Lower leg skin (tissue), 4 donors: ENCODE data around the gene G6PC2. TPM values are rescaled to one million over a fixed set of nuclear protein-coding genes. Genes with fewer than 3 reads are reported as not detected.
"Not testable (repeated sequence)": the region's sequence is repeated elsewhere in the genome, so short reads cannot be mapped to it uniquely, and the experiment has no call there.

ENCODE experiments used
- DNase-seq, 2 donors: peaks; one replicate each; pipeline ENCODE4 v3.0.0-alpha.2; 2019; ENCODE audit warnings: low spot score in 2 of 2
- H3K4me3 ChIP-seq: fragments of 200-600 bp; sonication (generic); 2 replicates; pipeline ENCODE4 v1.5.1; 2017; ENCODE audit warnings: mild to moderate bottlenecking, low read depth; ENCODE audit not compliant: poor library complexity, severe bottlenecking
- CTCF ChIP-seq, 3 donors: fragments of 450-650 bp; IDR thresholded peaks; one replicate each; pipeline ENCODE4 v1.5.1; 2016; ENCODE audit warnings: antibody characterized with exemption in 3 of 3, mild to moderate bottlenecking in 3 of 3, moderate library complexity in 2 of 3
- POLR2A ChIP-seq, 2 donors: fragments of 450-650 bp; IDR thresholded peaks; one replicate each; pipeline ENCODE4 v1.6.1; 2016 to 2017; ENCODE audit warnings: antibody characterized with exemption in 2 of 2, mild to moderate bottlenecking in 1 of 2, moderate library complexity in 1 of 2
- WGBS, 2 donors: methylation state at CpG; one replicate each; pipeline ENCODE4 v1.1.5; 2018; 5-methylcytosine and 5-hydroxymethylcytosine counted together
- intact Hi-C: fragments of 100-400 bp; cut with DNase I; formaldehyde crosslinking; loops from one replicate; pipeline ENCODE4 v1.15.0; 2023; ENCODE audit warnings: low total_unique reads
- total RNA-seq, 4 donors: library from RNA; depleted of rRNA; stranded (reverse); fragments of >200 nt; gene quantifications; one replicate each; pipeline ENCODE4 v1.1.0, GENCODE V29; 2016

The G6PC2 gene
- total RNA-seq, 4 donors from 2014 or later, result not detected

GRCh38 chr2:168858146-168858545 is 42.9 kb upstream of the G6PC2 start:
- TF ChIP-seq POLR2A (IDR thresholded peaks at IDR 0.05), result no peak
- no peak for TF ChIP-seq CTCF (IDR thresholded peaks at IDR 0.05)
- 96 to 99% methylated on average over 2 of the region's 2 CpGs for WGBS, 2 donors
- DNase-seq, result no peak
- intact Hi-C loops, result no loop called here
- no peak overlapping the region for H3K4me3 ChIP-seq

DNA sequence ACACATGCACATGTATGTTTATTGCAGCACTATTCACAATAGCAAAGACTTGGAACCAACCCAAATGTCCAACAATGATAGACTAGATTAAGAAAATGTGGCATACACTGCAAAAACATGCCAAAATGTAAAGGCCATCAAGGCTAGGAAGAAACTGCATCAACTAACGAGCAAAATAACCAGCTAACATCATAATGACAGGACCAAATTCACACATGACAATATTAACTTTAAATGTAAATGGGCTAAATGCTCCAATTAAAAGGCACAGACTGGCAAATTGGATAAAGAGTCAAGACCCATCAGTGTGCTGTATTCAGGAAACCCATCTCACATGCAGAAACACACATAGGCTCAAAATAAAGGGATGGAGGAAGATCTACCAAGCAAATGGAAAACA is 33.9 kb upstream of the G6PC2 start:
- H3K4me3 ChIP-seq, intact Hi-C loops, DNase-seq: not testable (repeated sequence)
- 97 to 100% methylated on average over 1 of the region's 1 CpG for WGBS, 2 donors

DNA sequence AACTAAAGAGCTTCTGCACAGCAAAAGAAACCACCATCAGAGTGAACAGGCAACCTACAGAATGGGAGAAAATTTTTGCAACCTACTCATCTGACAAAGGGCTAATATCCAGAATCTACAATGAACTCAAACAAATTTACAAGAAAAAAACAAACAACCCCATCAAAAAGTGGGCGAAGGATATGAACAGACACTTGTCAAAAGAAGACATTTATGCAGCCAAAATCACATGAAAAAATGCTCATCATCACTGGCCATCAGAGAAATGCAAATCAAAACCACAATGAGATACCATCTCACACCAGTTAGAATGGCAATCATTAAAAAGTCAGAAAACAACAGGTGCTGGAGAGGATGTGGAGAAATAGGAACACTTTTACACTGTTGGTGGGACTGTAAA is 30.7 kb upstream of the G6PC2 start:
- intact Hi-C loops, DNase-seq: not testable (repeated sequence)
- 100% methylated on average over 1 of the region's 1 CpG for WGBS, 2 donors

DNA sequence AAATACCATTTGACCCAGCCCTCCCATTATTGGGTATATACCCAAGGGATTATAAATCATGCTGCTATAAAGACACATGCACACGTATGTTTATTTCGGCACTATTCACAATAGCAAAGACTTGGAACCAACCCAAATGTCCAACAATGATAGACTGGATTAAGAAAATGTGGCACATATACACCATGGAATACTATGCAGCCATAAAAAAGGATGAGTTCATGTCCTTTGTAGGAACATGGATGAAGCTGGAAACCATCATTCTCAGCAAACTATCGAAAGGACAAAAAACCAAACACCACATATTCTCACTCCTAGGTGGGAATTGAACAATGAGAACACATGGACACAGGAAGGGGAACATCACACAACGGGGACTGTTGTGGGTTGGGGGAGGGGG is 30.3 kb upstream of the G6PC2 start:
- DNase-seq, H3K4me3 ChIP-seq, intact Hi-C loops: not testable (repeated sequence)
- 96 to 97% methylated on average over 4 of the region's 4 CpGs for WGBS, 2 donors

More for the DNA sequence above, 30.7 kb upstream of the G6PC2 start:
- H3K4me3 ChIP-seq, result not testable (repeated sequence)

DNA sequence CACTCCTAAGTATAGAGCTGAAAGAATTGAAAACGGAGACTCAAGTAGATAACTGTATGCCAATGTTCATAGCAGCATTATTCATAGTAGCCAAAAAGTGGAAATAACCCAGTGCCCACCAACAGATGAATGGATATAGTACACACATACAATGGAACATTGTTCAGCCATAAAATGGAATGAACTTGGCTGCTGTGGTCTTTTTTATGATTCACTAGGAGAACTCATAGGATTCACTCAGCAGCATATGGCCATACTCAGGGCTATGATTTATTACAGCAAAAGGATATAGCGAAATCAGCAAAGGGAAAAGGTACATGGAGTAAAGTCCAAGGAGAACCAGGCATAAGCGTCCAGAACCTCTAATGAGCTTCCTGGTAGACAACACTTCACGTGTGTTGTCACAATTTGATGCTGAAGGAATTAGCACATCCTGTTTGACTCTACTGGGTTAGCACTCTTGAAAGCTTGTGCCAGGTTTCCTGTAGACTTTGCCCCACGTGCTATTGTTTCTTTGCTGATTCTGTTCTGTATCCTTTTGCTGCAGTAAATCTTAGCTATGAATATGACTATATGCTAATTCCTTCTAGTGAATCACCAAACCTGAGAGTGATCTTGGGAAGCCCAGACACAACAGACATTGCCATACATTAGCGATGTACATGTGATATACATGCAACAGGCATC is 26.6 kb upstream of the G6PC2 start:
- TF ChIP-seq POLR2A (IDR thresholded peaks at IDR 0.05) (no peak), CTCF (IDR thresholded peaks at IDR 0.05) (no peak)
- H3K4me3 ChIP-seq, result no peak overlapping the region
- intact Hi-C loops, result no loop called here
- no peak for DNase-seq
- 89 to 90% methylated on average over 6 of the region's 6 CpGs for WGBS, 2 donors

DNA sequence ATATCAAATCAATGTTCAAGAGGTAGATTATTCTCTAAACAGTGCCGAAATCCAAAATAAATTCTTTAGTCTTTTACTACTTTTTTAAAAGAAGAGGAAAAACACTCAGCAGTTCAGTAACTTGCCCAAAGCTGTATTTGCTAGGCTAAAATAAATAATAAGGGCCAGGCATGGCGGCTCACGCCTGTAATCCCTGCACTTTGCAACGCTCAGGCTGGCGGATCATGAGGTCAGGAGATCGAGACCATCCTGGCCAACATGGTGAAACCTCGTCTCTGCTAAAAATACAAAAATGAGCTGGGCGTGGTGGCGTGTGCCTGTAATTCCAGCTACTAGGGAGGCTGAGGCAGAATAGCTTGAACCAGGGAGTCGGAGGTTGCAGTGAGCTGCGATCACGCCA is 18.9 kb upstream of the G6PC2 start:
- H3K4me3 ChIP-seq, DNase-seq, intact Hi-C loops: not testable (repeated sequence)
- 92 to 97% methylated on average over 12 of the region's 12 CpGs for WGBS, 2 donors

- intact Hi-C loops, result no loop called here
- DNase-seq, result no peak
- 95 to 98% methylated on average over 1 of the region's 1 CpG for WGBS, 2 donors
- no peak for TF ChIP-seq CTCF (IDR thresholded peaks at IDR 0.05)
- H3K4me3 ChIP-seq, result no peak overlapping the region
Measured at GRCh38 chr2:168884975-168885374, 16.1 kb upstream of the G6PC2 start.

DNA sequence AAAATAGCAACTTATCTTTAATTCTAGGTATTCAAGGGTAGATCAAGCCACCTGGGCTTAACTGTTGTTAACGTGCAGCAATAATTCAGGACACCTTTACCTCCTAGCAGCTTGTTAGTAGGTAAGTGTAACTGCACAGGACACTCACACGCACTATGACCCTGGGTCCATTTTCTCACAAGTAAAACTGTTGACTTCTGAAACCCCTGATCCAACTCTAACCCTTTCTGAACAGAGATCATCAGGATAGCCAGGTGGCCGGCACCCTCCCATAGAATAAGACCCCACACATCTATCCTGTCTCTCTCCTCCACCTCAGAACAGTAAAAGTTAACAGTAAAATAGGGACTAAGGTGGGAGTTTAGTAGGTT is 11.5 kb upstream of the G6PC2 start:
- H3K4me3 ChIP-seq, result no peak overlapping the region
- intact Hi-C loops, result no loop called here
- no peak for DNase-seq
- WGBS, 2 donors, result 26 to 43% methylated on average over 3 of the region's 3 CpGs
- no peak for TF ChIP-seq POLR2A (IDR thresholded peaks at IDR 0.05)
- TF ChIP-seq CTCF (IDR thresholded peaks at IDR 0.05), result no peak
